H1 (cell line): Measurements from ENCODE around the gene CLIC1. TPM values are rescaled to one million over a fixed set of nuclear protein-coding genes. Genes with fewer than 3 reads are reported as not detected.

ENCODE experiments used
- CTCF ChIA-PET: fragments of 300-600 bp; sonication (Branson Sonifier 250); formaldehyde crosslinking; loops from one replicate; lab custom pipeline; 2021; ENCODE audit not compliant: partially characterized antibody; lab: Charles Lee
- POLR2A ChIA-PET: fragments of 300-600 bp; sonication (Branson Sonifier 250); formaldehyde crosslinking; loops from one replicate; lab custom pipeline; 2021; ENCODE audit warnings: inconsistent platforms; ENCODE audit not compliant: partially characterized antibody; lab: Charles Lee
- DNase-seq, 2 experiments: peaks; one replicate each; pipeline versions ENCODE4 v3.0.0 to v3.0.0-alpha.2; 2010 to 2022; ENCODE audit warnings: low spot score in 2 of 2, low read depth in 1 of 2, mixed read lengths in 1 of 2
- FAIRE-seq: peaks from 2 replicates; lab custom pipeline; 2011; peaks lifted over from hg19 to GRCh38; lab: Jason Lieb, UNC
- H2AFZ ChIP-seq: 2 replicates; pipeline ENCODE4 v1.8.1; 2012; ENCODE audit warnings: low read length, inconsistent platforms
- H2AK5ac ChIP-seq: 2 replicates; pipeline ENCODE4 v1.6.1; 2013; ENCODE audit warnings: low read depth, low read length
- H2BK120ac ChIP-seq: replicated peaks from 2 replicates; pipeline ENCODE3; 2013; ENCODE audit warnings: low read depth, low read length, inconsistent platforms
- H2BK12ac ChIP-seq: 2 replicates; pipeline ENCODE4 v1.6.1; 2013; ENCODE audit warnings: low read depth, low read length
- H2BK15ac ChIP-seq: 2 replicates; pipeline ENCODE4 v1.6.1; 2013; ENCODE audit warnings: low read length
- H2BK20ac ChIP-seq: 2 replicates; pipeline ENCODE4 v1.6.1; 2013; ENCODE audit warnings: low read length
- H2BK5ac ChIP-seq: 2 replicates; pipeline ENCODE4 v1.6.1; 2013; ENCODE audit warnings: low read depth, low read length
- H3K14ac ChIP-seq: 2 replicates; pipeline ENCODE4 v1.6.1; 2013; ENCODE audit warnings: inconsistent platforms; ENCODE audit not compliant: insufficient read length
- H3K18ac ChIP-seq: 2 replicates; pipeline ENCODE4 v1.6.1; 2013; ENCODE audit warnings: low read length; ENCODE audit errors: extremely low read depth
- H3K23ac ChIP-seq: 2 replicates; pipeline ENCODE4 v1.6.1; 2013; ENCODE audit warnings: inconsistent platforms; ENCODE audit not compliant: insufficient read length
- H3K23me2 ChIP-seq: 2 replicates; pipeline ENCODE4 v1.6.1; 2013; ENCODE audit warnings: low read depth, low read length
- H3K27ac ChIP-seq: 2 replicates; pipeline ENCODE4 v1.6.1; 2011; ENCODE audit warnings: low read depth, low read length, inconsistent platforms
- H3K27me3 ChIP-seq, 4 experiments: replicated peaks in 1 of 4; 1 replicate in 1 of 4; 2 replicates in 3 of 4; pipeline versions ENCODE4 v1.6.1 to v1.8.1; 2011 to 2013; ENCODE audit warnings: low read length in 3 of 4, mild to moderate bottlenecking in 3 of 4, inconsistent platforms in 2 of 4, mixed read lengths in 2 of 4, moderate library complexity in 1 of 4; ENCODE audit not compliant: control insufficient read depth in 3 of 4, insufficient read depth in 3 of 4; ENCODE audit errors: extremely low read depth in 1 of 4
- H3K36me3 ChIP-seq, 4 experiments: 2 replicates each; pipeline versions ENCODE4 v1.6.1 to v1.8.1; 2011 to 2013; ENCODE audit warnings: mild to moderate bottlenecking in 4 of 4, low read length in 3 of 4, moderate library complexity in 2 of 4, control low read depth in 1 of 4, inconsistent platforms in 1 of 4; ENCODE audit not compliant: insufficient read depth in 4 of 4, control insufficient read depth in 2 of 4
- H3K4ac ChIP-seq: replicated peaks from 2 replicates; pipeline ENCODE3; 2013; ENCODE audit warnings: low read length, low read depth, mixed read lengths, inconsistent platforms; ENCODE audit not compliant: insufficient read length
- H3K4me1 ChIP-seq, 4 experiments: replicated peaks in 1 of 4; 1 replicate in 1 of 4; 2 replicates in 3 of 4; pipeline versions ENCODE4 v1.6.1 to v1.8.1; 2011 to 2013; ENCODE audit warnings: low read length in 3 of 4, inconsistent platforms in 2 of 4, mixed read lengths in 1 of 4; ENCODE audit not compliant: insufficient read depth in 4 of 4, control insufficient read depth in 3 of 4
- H3K4me2 ChIP-seq, 2 experiments: 2 replicates each; pipeline versions ENCODE4 v1.6.1 to v1.8.1; 2011 to 2013; ENCODE audit warnings: low read depth in 2 of 2, low read length in 2 of 2, control low read depth in 1 of 2, inconsistent platforms in 1 of 2, mild to moderate bottlenecking in 1 of 2; ENCODE audit not compliant: insufficient read depth in 1 of 2
- H3K4me3 ChIP-seq, 4 experiments: fragments of 200-600, 300-600 bp in 1 of 4; sonication (generic), shearing (Covaris generic), sonication (Bioruptor Twin) in 1 of 4; 2 replicates each; pipeline versions ENCODE4 v1.5.1 to v1.8.1; 2011 to 2016; ENCODE audit warnings: low read length in 4 of 4, low read depth in 3 of 4, control low read depth in 2 of 4, inconsistent platforms in 2 of 4, mild to moderate bottlenecking in 2 of 4, mixed read lengths in 1 of 4, moderate library complexity in 1 of 4; ENCODE audit not compliant: insufficient read depth in 2 of 4; ENCODE audit errors: extremely low read depth in 1 of 4
- H3K56ac ChIP-seq: replicated peaks from 2 replicates; pipeline ENCODE3; 2013; ENCODE audit warnings: low read depth, mild to moderate bottlenecking, mixed read lengths, low read length, inconsistent platforms; ENCODE audit not compliant: insufficient read length
- H3K79me1 ChIP-seq: 2 replicates; pipeline ENCODE4 v1.6.1; 2013; ENCODE audit warnings: low read depth, low read length, control low read depth
- H3K79me2 ChIP-seq, 2 experiments: 2 replicates each; pipeline versions ENCODE4 v1.6.1 to v1.8.1; 2012 to 2013; ENCODE audit warnings: low read length in 2 of 2, mild to moderate bottlenecking in 2 of 2, inconsistent platforms in 1 of 2; ENCODE audit not compliant: insufficient read depth in 2 of 2, control insufficient read depth in 1 of 2
- H3K9ac ChIP-seq, 4 experiments: replicated peaks in 1 of 4; 1 replicate in 1 of 4; 2 replicates in 3 of 4; pipeline versions ENCODE4 v1.6.1 to v1.8.1; 2011 to 2013; ENCODE audit warnings: low read depth in 3 of 4, low read length in 3 of 4, control low read depth in 2 of 4, mild to moderate bottlenecking in 2 of 4, moderate library complexity in 2 of 4, inconsistent platforms in 1 of 4; ENCODE audit errors: extremely low read depth in 1 of 4
- H3K9me3 ChIP-seq, 2 experiments: 2 replicates each; pipeline versions ENCODE4 v1.6.1 to v1.8.1; 2012 to 2013; ENCODE audit warnings: mild to moderate bottlenecking in 2 of 2, moderate library complexity in 2 of 2, control low read depth in 1 of 2, inconsistent platforms in 1 of 2, low read depth in 1 of 2, low read length in 1 of 2, mixed read lengths in 1 of 2; ENCODE audit not compliant: insufficient read depth in 2 of 2
- H4K20me1 ChIP-seq, 2 experiments: replicated peaks in 1 of 2; 2 replicates each; pipeline versions ENCODE3 to v1.8.1; 2011 to 2013; ENCODE audit warnings: inconsistent platforms in 2 of 2, low read length in 2 of 2, mild to moderate bottlenecking in 1 of 2; ENCODE audit not compliant: insufficient read depth in 2 of 2, control insufficient read depth in 1 of 2
- H4K5ac ChIP-seq: 2 replicates; pipeline ENCODE4 v1.6.1; 2013; ENCODE audit warnings: low read length, low read depth, mixed read lengths, inconsistent platforms; ENCODE audit not compliant: insufficient read length
- H4K8ac ChIP-seq: 2 replicates; pipeline ENCODE4 v1.8.0; 2013; ENCODE audit warnings: mild to moderate bottlenecking, moderate library complexity, low read length, inconsistent platforms; ENCODE audit not compliant: insufficient read depth; ENCODE audit errors: extremely low read depth
- H4K91ac ChIP-seq: replicated peaks from 2 replicates; pipeline ENCODE3; 2013; ENCODE audit warnings: low read length, mixed read lengths, inconsistent platforms; ENCODE audit not compliant: insufficient read length
- CHD1 ChIP-seq: IDR thresholded peaks from 2 replicates; pipeline ENCODE4 v1.6.1; 2012; ENCODE audit warnings: low read depth, low read length, improper control_type of control experiment
- CTCF ChIP-seq, 3 experiments: IDR thresholded peaks; 1 replicate in 2 of 3; 2 replicates in 1 of 3; pipeline versions ENCODE4 v1.5.1 to v1.6.1; 2011; ENCODE audit warnings: low read length in 3 of 3, mild to moderate bottlenecking in 3 of 3, inconsistent platforms in 2 of 3, low read depth in 1 of 3, moderate library complexity in 1 of 3; ENCODE audit not compliant: insufficient read depth in 1 of 3; ENCODE audit errors: control extremely low read depth in 1 of 3
- FOSL1 ChIP-seq: IDR thresholded peaks from 2 replicates; pipeline ENCODE4 v1.6.1; 2011; ENCODE audit warnings: mild to moderate bottlenecking, low read depth, low read length, moderate library complexity; ENCODE audit not compliant: insufficient read depth
- GABPA ChIP-seq: IDR thresholded peaks from 2 replicates; pipeline ENCODE4 v1.6.1; 2011; ENCODE audit warnings: mild to moderate bottlenecking, low read length, moderate library complexity, borderline replicate concordance; ENCODE audit not compliant: insufficient read depth
- HDAC6 ChIP-seq: IDR thresholded peaks from one replicate; pipeline ENCODE4 v1.7.1; 2012; ENCODE audit warnings: low read depth, mild to moderate bottlenecking, inconsistent platforms, low read length, moderate library complexity
- JUN ChIP-seq: IDR thresholded peaks from 2 replicates; pipeline ENCODE4 v1.6.1; 2011; ENCODE audit warnings: low read depth, mild to moderate bottlenecking, improper control_type of control experiment, low read length
- KDM1A ChIP-seq: fragments of 200-600, 300-600 bp; sonication (generic); IDR thresholded peaks from 2 replicates; pipeline ENCODE4 v1.7.1; 2016; ENCODE audit warnings: mild to moderate bottlenecking, low read length, borderline replicate concordance
- RBBP5 ChIP-seq: IDR thresholded peaks from 2 replicates; pipeline ENCODE4 v1.7.1; 2012; ENCODE audit warnings: low read depth, mild to moderate bottlenecking, inconsistent platforms, low read length, moderate library complexity, borderline replicate concordance
- RXRA ChIP-seq: IDR thresholded peaks from 2 replicates; pipeline ENCODE4 v1.6.1; 2011; ENCODE audit warnings: low read depth, mild to moderate bottlenecking, low read length, moderate library complexity; ENCODE audit not compliant: insufficient read depth
- SIN3A ChIP-seq, 2 experiments: IDR thresholded peaks in 1 of 2; conservative IDR thresholded peaks in 1 of 2; 2 replicates each; pipeline ENCODE4 v1.6.1; 2011 to 2012; ENCODE audit warnings: low read length in 2 of 2, improper control_type of control experiment in 1 of 2, low read depth in 1 of 2, mild to moderate bottlenecking in 1 of 2
- TCF12 ChIP-seq: IDR thresholded peaks from 2 replicates; pipeline ENCODE4 v1.6.1; 2011; ENCODE audit warnings: low read depth, mild to moderate bottlenecking, low read length
- WGBS, 2 experiments: shearing (Covaris generic) in 1 of 2; methylation state at CpG; one replicate each; pipeline versions ENCODE4 v1.1.6 to v1.1.7; 2013 to 2015; ENCODE audit warnings: low lambda C conversion rate in 2 of 2, mixed read lengths in 2 of 2, inconsistent platforms in 1 of 2, low coverage in 1 of 2, missing lambda C conversion rate in 1 of 2; ENCODE audit not compliant: insufficient replicate concordance in 2 of 2, insufficient coverage in 1 of 2, insufficient read length in 1 of 2; ENCODE audit errors: extremely low coverage in 1 of 2, missing lambda C conversion rate in 1 of 2; 5-methylcytosine and 5-hydroxymethylcytosine counted together
- polyA plus RNA-seq, 7 experiments: library from polyadenylated mRNA; depleted of rRNA in 3 of 7; stranded (reverse) in 5 of 7; unstranded in 2 of 7; fragments of >200 nt in 5 of 7; fragments of 200-250 nt in 2 of 7; gene quantifications; 1 replicate in 5 of 7; 2 replicates in 1 of 7; 4 replicates in 1 of 7; pipeline versions ENCODE4 v1.2.1 to v1.2.3, GENCODE V29; 2011 to 2013; ENCODE audit warnings: missing spikeins in 2 of 7, mixed read lengths in 2 of 7
- total RNA-seq: library from RNA; stranded (reverse); fragmentation: NEBNext Ultra II Directional; extraction: Animal tissue kit (Norgen Biotek cat#: 25700); gene quantifications from 2 replicates; pipeline ENCODE4 v1.2.1, GENCODE V29; 2021

Gene CLIC1
- total and polyA plus RNA-seq, 2 of the 8 experiments (the other 6 are each of a cell fraction or from before 2014, with no cell fraction given): 250 to 277 TPM

GRCh38 chr6:31778193-31778592, 41.9 kb upstream of the CLIC1 start:
- Histone ChIP-seq H3K14ac (no peak overlapping the region), H3K27me3 (no peaks in the 10 kb centered on the region; a peak in 1 of 7 replicates), H2BK15ac (no peak overlapping the region), H2BK20ac (no peak overlapping the region), H3K4me1 (peaks cover 0 to 7% (median 3%) of the 10 kb centered on the region in 4 experiments; a peak in 3 of 7 replicates), H3K18ac (no peak overlapping the region), H3K4me2 (no peak overlapping the region), H4K5ac (no peak overlapping the region), H3K9me3 (no peaks in the 10 kb centered on the region), H4K20me1 (no peaks in the 10 kb centered on the region), H2BK12ac (no peak overlapping the region), H3K79me1 (no peaks in the 10 kb centered on the region), H3K23ac (no peak overlapping the region), H4K8ac (no peak overlapping the region; the same call in 1 of the 2 replicates), H3K4me3 (no peak overlapping the region), H2AK5ac (no peak overlapping the region), H3K4ac (no peak overlapping the region), H3K79me2 (no peaks in the 10 kb centered on the region), H2AFZ (no peak overlapping the region), H3K56ac (no peak overlapping the region), H3K27ac (no peak overlapping the region), H3K23me2 (0 out of 2 replicates have a peak, but pooled peaks cover 1% of the 10 kb centered on the region), H3K36me3 (peaks cover 18 to 50% (median 39%) of the 10 kb centered on the region in 4 experiments), H3K9ac (no peak overlapping the region), H2BK120ac (no peak overlapping the region), H4K91ac (no peak overlapping the region), H2BK5ac (no peak overlapping the region)
- DNase-seq (no peak), FAIRE-seq (no peak)
- ChIA-PET CTCF (interaction anchor here (0.8 to 15.6 kb wide), 6 partner anchors 4 to 113 kb away, joined by 3 to 228 read pairs (median 5); partner anchors contain the start of genes LSM2, VARS1 and VWA7), POLR2A (interaction anchor here (0.9 to 10.7 kb wide), 11 partner anchors 9 to 1206 kb away, joined by 3 to 85 read pairs (median 5); partner anchors contain the start of genes DDAH2, LSM2, MSH5 and VARS1)
- 93% methylated on average over 5 of the region's 5 CpGs; no CpG with 5 or more reads in 1 of the 2 experiments for WGBS, 2 experiments
- no peak for TF ChIP-seq FOSL1
- TF ChIP-seq KDM1A: no peak
- TF ChIP-seq RXRA: no peak
- no peak for TF ChIP-seq RBBP5
- no peak for TF ChIP-seq TCF12
- no peak for TF ChIP-seq JUN
- TF ChIP-seq GABPA: no peak
- TF ChIP-seq SIN3A (conservative IDR thresholded peaks at IDR 0.05 in 1 of 2, IDR thresholded peaks at IDR 0.05 in 1 of 2; ENCODE audit: low read depth in 1 of 2, low read length in 2 of 2): no peak
- no peak for TF ChIP-seq CTCF (IDR thresholded peaks at IDR 0.05; ENCODE audit: control extremely low read depth in 1 of 3, insufficient read depth in 1 of 3, low read depth in 1 of 3, low read length in 3 of 3)
- no peak for TF ChIP-seq CHD1
- no peak for TF ChIP-seq HDAC6
